Endothelial cell of umbilical vein (primary cell): Measurements from ENCODE around the gene AGAP2. TPM values are rescaled to one million over a fixed set of nuclear protein-coding genes. Genes with fewer than 3 reads are reported as not detected.

Source experiments
- BruUV-seq: library from RNA; stranded (reverse); fragments of 400-500 nt; replicated peaks from 2 replicates; lab custom pipeline; 2021; lab: Mats Ljungman, UMichigan
- CTCF ChIA-PET: fragments of 300-600, 350-600 bp; sonication (Branson Sonifier 250); formaldehyde crosslinking; loops from one replicate; lab custom pipeline; 2021; ENCODE audit warnings: antibody characterized with exemption, inconsistent platforms; lab: Charles Lee
- POLR2A ChIA-PET: fragments of 300-600, 350-600 bp; sonication (Branson Sonifier 250); formaldehyde crosslinking; loops from one replicate; lab custom pipeline; 2021; ENCODE audit warnings: antibody characterized with exemption, inconsistent platforms; lab: Charles Lee
- DNase-seq: peaks from one replicate; pipeline ENCODE4 v3.0.0-alpha.2; 2011; ENCODE audit warnings: low read depth, low spot score
- FAIRE-seq: peaks from 2 replicates; lab custom pipeline; 2011; peaks lifted over from hg19 to GRCh38; lab: Jason Lieb, UNC
- H2AFZ ChIP-seq: 2 replicates; pipeline ENCODE4 v1.6.0; 2012; ENCODE audit warnings: low read depth, low read length, control low read depth, inconsistent platforms
- H3K27ac ChIP-seq: 2 replicates; pipeline ENCODE4 v1.5.1; 2011; ENCODE audit warnings: low read depth, mild to moderate bottlenecking, control low read depth, low read length, moderate library complexity; ENCODE audit not compliant: insufficient read depth
- H3K27me3 ChIP-seq, 2 experiments: 2 replicates each; pipeline versions ENCODE4 v1.6.0 to v1.6.1; 2011; ENCODE audit warnings: low read length in 2 of 2, mixed read lengths in 1 of 2; ENCODE audit not compliant: control insufficient read depth in 2 of 2, insufficient read depth in 2 of 2
- H3K36me3 ChIP-seq, 2 experiments: 2 replicates in 1 of 2; 3 replicates in 1 of 2; pipeline ENCODE4 v1.5.1; 2011; ENCODE audit warnings: low read length in 2 of 2, mild to moderate bottlenecking in 1 of 2, moderate library complexity in 1 of 2; ENCODE audit not compliant: control insufficient read depth in 2 of 2, insufficient read depth in 2 of 2; ENCODE audit errors: extremely low read depth in 1 of 2
- H3K4me1 ChIP-seq: 3 replicates; pipeline ENCODE4 v1.5.1; 2011; ENCODE audit warnings: mild to moderate bottlenecking, low read length; ENCODE audit not compliant: control insufficient read depth, insufficient read depth; ENCODE audit errors: extremely low read depth
- H3K4me2 ChIP-seq: 2 replicates; pipeline ENCODE4 v1.6.1; 2011; ENCODE audit warnings: low read length, control low read depth, mixed read lengths; ENCODE audit not compliant: insufficient read depth
- H3K4me3 ChIP-seq, 3 experiments: fragments of 200-600 bp in 1 of 3; sonication (generic), shearing (Covaris generic) in 1 of 3; replicated peaks in 1 of 3; 2 replicates each; pipeline ENCODE4 v1.5.1; 2011 to 2016; ENCODE audit warnings: control low read depth in 3 of 3, low read length in 3 of 3, mild to moderate bottlenecking in 2 of 3, inconsistent platforms in 1 of 3, low read depth in 1 of 3, moderate library complexity in 1 of 3; ENCODE audit not compliant: insufficient read depth in 1 of 3
- H3K79me2 ChIP-seq: 2 replicates; pipeline ENCODE4 v1.6.0; 2012; ENCODE audit warnings: low read length, inconsistent platforms; ENCODE audit not compliant: control insufficient read depth, insufficient read depth
- H3K9ac ChIP-seq: replicated peaks from 2 replicates; pipeline ENCODE3; 2011; ENCODE audit warnings: low read length, control low read depth; ENCODE audit not compliant: insufficient read depth; ENCODE audit errors: extremely low read depth
- H3K9me1 ChIP-seq: replicated peaks from 3 replicates; pipeline ENCODE4 v1.6.0; 2011; ENCODE audit warnings: mild to moderate bottlenecking, low read length; ENCODE audit not compliant: control insufficient read depth, insufficient read depth; ENCODE audit errors: extremely low read depth
- H3K9me3 ChIP-seq: replicated peaks from 2 replicates; pipeline ENCODE4 v1.5.1; 2012; ENCODE audit warnings: low read length, inconsistent platforms; ENCODE audit not compliant: control insufficient read depth, insufficient read depth
- H4K20me1 ChIP-seq: replicated peaks from 2 replicates; pipeline ENCODE3; 2011; ENCODE audit warnings: mild to moderate bottlenecking, low read length; ENCODE audit not compliant: control insufficient read depth, insufficient read depth; ENCODE audit errors: extremely low read depth
- CTCF ChIP-seq, 2 donors: IDR thresholded peaks; 1 replicate in 1 of 2; 2 replicates in 1 of 2; pipeline ENCODE4 v1.5.1; 2011; ENCODE audit warnings: low read length in 2 of 2, mild to moderate bottlenecking in 2 of 2, moderate library complexity in 2 of 2, control low read depth in 1 of 2, inconsistent platforms in 1 of 2, low read depth in 1 of 2; ENCODE audit not compliant: insufficient read depth in 1 of 2; ENCODE audit errors: extremely low read depth in 1 of 2
- EZH2 ChIP-seq: IDR thresholded peaks from 2 replicates; pipeline ENCODE4 v1.6.1; 2012; ENCODE audit warnings: borderline replicate concordance, low read depth, mild to moderate bottlenecking, moderate library complexity, low read length, inconsistent platforms; ENCODE audit not compliant: severe bottlenecking
- FOS ChIP-seq: IDR thresholded peaks from 2 replicates; pipeline ENCODE4 v1.6.1; 2011; ENCODE audit warnings: mild to moderate bottlenecking, low read length, moderate library complexity, borderline replicate concordance; ENCODE audit not compliant: insufficient read depth
- GATA2 ChIP-seq: IDR thresholded peaks from 2 replicates; pipeline ENCODE4 v1.7.0; 2011; ENCODE audit warnings: low read depth, mild to moderate bottlenecking, moderate library complexity, mixed read lengths, low read length; ENCODE audit not compliant: insufficient read length, insufficient read depth
- JUN ChIP-seq: IDR thresholded peaks from 2 replicates; pipeline ENCODE4 v1.6.1; 2011; ENCODE audit warnings: borderline replicate concordance, low read depth; ENCODE audit not compliant: insufficient read length, insufficient read depth
- MAX ChIP-seq: IDR thresholded peaks from 2 replicates; pipeline ENCODE4 v1.6.1; 2011; ENCODE audit not compliant: insufficient read depth, insufficient read length
- MYC ChIP-seq: IDR thresholded peaks from one replicate; pipeline ENCODE4 v1.6.1; 2011; ENCODE audit warnings: mild to moderate bottlenecking, low read depth, low read length
- POLR2A ChIP-seq: IDR thresholded peaks from 2 replicates; pipeline ENCODE4 v1.6.1; 2012; ENCODE audit warnings: low read depth, mild to moderate bottlenecking, control low read depth, low read length
- POLR2AphosphoS5 ChIP-seq: IDR thresholded peaks from 2 replicates; pipeline ENCODE4 v1.6.1; 2012; ENCODE audit warnings: low read depth, mild to moderate bottlenecking, control low read depth, low read length, moderate library complexity; ENCODE audit not compliant: insufficient read depth
- dilution Hi-C: fragments of 300-500 bp; cut with MboI; formaldehyde crosslinking; loops from one replicate; pipeline ENCODE4 v1.15.0; 2019; ENCODE audit warnings: low sequenced_read_pairs; ENCODE audit not compliant: extremely low pct_ligation_motif_present
- intact Hi-C: fragments of 100-400 bp; cut with micrococcal nuclease; formaldehyde crosslinking; loops from one replicate; pipeline ENCODE4 v1.10.0; 2022
- polyA plus RNA-seq, 4 experiments: library from polyadenylated mRNA; depleted of rRNA in 3 of 4; stranded (reverse) in 3 of 4; unstranded in 1 of 4; fragments of >200 nt; gene quantifications; 2 replicates each; pipeline versions ENCODE4 v1.2.1 to v1.2.3, GENCODE V29; 2011 to 2012; ENCODE audit warnings: missing spikeins in 1 of 4
- total RNA-seq: library from RNA; stranded (reverse); gene quantifications from 2 replicates; pipeline ENCODE4 v1.2.3, GENCODE V29; 2021

Gene AGAP2
- total and polyA plus RNA-seq, 2 donors (not counting 3 experiments of a cell fraction or from before 2014, with no cell fraction given) = 0.04 to 0.24 TPM

DNA sequence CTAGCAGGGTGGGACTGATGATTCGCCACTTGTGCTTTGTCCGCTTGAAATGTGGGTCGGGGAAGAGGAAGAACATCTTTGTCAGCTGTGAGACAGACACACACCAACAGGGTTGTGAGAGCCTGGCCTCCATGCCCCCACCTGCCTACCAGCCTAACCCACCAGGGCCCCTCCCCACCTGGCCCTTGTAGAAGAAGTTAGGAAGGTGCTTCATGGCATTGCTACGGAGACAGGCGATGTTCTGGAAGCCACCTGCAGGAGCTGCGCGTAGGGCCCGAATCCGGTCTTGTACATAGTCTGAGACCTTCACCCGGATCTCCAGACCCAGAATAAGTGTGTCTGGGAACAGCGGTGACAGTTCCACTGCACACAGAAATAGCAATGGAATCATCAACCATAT, 31.1 kb upstream of the AGAP2 start:
- dilution Hi-C loops (no loop called here), intact Hi-C loops (no loop called here)
- H3K79me2 ChIP-seq = peaks cover 2% of the 10 kb centered on the region
- no peak overlapping the region for H3K9ac ChIP-seq
- no peak for DNase-seq
- no peaks in the 10 kb centered on the region for H3K9me3 ChIP-seq
- peaks cover 0 to 2% of the 10 kb centered on the region in 2 experiments for H3K36me3 ChIP-seq
- peaks cover 22 to 24% of the 10 kb centered on the region in 2 experiments for H3K27me3 ChIP-seq
- no peak for TF ChIP-seq EZH2
- TF ChIP-seq FOS = no peak
- TF ChIP-seq MYC = no peak
- no peak for TF ChIP-seq GATA2
- no peak for TF ChIP-seq CTCF (IDR thresholded peaks at IDR 0.05; ENCODE audit: extremely low read depth in 1 of 2, insufficient read depth in 1 of 2, low read depth in 1 of 2, low read length in 2 of 2)
- no peak for TF ChIP-seq POLR2A
- no peak for TF ChIP-seq JUN
- no peak for TF ChIP-seq POLR2AphosphoS5
- TF ChIP-seq MAX = no peak
- no peak overlapping the region for H3K4me2 ChIP-seq
- CTCF ChIA-PET = interaction anchor here (1.3 kb wide), 1 partner anchor 13 kb away, joined by 4 read pairs; the partner anchor contains the start of gene TSFM
- H4K20me1 ChIP-seq = no peaks in the 10 kb centered on the region
- POLR2A ChIA-PET = no interaction called here
- FAIRE-seq = no peak
- no peak overlapping the region for H2AFZ ChIP-seq
- peaks cover 30% of the 10 kb centered on the region for H3K4me1 ChIP-seq
- BruUV-seq = no TSS peak
- no peak overlapping the region for H3K27ac ChIP-seq
- H3K4me3 ChIP-seq = no peak overlapping the region
- no peaks in the 10 kb centered on the region for H3K9me1 ChIP-seq
